ENCODE results near the gene SERF2. TPM values are rescaled to one million over a fixed set of nuclear protein-coding genes. Genes with fewer than 3 reads are reported as not detected.

Gene SERF2
- total and polyA plus RNA-seq, 2 of the 13 experiments (the other 11 are each of a cell fraction or from before 2014, with no cell fraction given), result 811 to 1,257 TPM

DNA sequence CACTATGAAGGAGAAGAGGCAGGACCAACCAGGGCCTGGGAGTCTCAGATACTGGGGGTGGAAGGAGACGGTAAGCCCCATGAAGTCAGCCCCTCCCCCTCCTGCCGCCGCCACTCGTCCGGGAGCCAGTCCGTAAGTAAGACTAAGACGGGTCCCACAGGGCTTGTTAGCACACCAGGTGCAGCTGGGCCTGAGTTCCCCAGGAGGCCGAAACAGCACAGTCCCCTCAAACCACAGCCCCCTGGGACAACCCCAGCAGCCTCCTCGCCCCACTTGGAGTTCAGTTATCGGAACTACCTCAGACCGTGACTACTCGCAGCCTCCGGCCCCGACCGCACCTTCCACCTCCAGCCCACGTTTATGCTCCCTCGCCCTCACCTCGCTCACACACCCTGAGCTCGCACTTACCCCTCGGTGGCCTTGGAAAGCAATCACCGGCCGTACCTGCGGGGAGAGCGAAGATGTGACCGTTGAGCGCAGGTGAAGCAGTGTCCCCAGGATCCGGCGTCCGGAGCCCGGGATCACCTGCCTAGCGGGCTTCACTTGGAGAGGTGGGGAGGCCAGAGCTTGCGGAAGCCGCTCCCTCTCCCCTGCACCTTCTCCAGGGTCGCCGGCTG lies 15.9 kb upstream of the SERF2 start (continued):
- TF ChIP-seq, protein P1, sequence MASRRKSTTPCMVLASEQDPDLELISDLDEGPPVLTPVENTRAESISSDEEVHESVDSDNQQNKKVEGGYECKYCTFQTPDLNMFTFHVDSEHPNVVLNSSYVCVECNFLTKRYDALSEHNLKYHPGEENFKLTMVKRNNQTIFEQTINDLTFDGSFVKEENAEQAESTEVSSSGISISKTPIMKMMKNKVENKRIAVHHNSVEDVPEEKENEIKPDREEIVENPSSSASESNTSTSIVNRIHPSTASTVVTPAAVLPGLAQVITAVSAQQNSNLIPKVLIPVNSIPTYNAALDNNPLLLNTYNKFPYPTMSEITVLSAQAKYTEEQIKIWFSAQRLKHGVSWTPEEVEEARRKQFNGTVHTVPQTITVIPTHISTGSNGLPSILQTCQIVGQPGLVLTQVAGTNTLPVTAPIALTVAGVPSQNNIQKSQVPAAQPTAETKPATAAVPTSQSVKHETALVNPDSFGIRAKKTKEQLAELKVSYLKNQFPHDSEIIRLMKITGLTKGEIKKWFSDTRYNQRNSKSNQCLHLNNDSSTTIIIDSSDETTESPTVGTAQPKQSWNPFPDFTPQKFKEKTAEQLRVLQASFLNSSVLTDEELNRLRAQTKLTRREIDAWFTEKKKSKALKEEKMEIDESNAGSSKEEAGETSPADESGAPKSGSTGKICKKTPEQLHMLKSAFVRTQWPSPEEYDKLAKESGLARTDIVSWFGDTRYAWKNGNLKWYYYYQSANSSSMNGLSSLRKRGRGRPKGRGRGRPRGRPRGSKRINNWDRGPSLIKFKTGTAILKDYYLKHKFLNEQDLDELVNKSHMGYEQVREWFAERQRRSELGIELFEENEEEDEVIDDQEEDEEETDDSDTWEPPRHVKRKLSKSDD (CRISPR knock-in tag; IDR thresholded peaks at IDR 0.05; ENCODE audit: low read depth), result peak; percentile 29; the same call in 1 of the 2 replicates
- TF ChIP-seq MIER2 (CRISPR knock-in tag; IDR thresholded peaks at IDR 0.05) (0 out of 2 replicates have a peak, but pooled peaks have one; percentile 24), ZNF274 (CRISPR knock-in tag; IDR thresholded peaks at IDR 0.05) (peak; percentile 57), ZNF788 (CRISPR knock-in tag; IDR thresholded peaks at IDR 0.05; ENCODE audit: borderline replicate concordance) (0 out of 2 replicates have a peak, but pooled peaks have one; percentile 24), GABPB1 (CRISPR knock-in tag; IDR thresholded peaks at IDR 0.05) (peak; percentile 48; the same call in 1 of the 2 replicates), ZFYVE20 (CRISPR knock-in tag; IDR thresholded peaks at IDR 0.05; ENCODE audit: borderline replicate concordance, low read depth) (0 out of 2 replicates have a peak, but pooled peaks have one; percentile 46), ATF7-NPFF (CRISPR knock-in tag; IDR thresholded peaks at IDR 0.05; ENCODE audit: low read depth) (0 out of 2 replicates have a peak, but pooled peaks have one; percentile 54), ZNF605 (CRISPR knock-in tag; IDR thresholded peaks at IDR 0.05) (0 out of 2 replicates have a peak, but pooled peaks have one; percentile 21), ZSCAN31 (CRISPR knock-in tag; IDR thresholded peaks at IDR 0.05; ENCODE audit: low read depth) (no peak), MIER3 (CRISPR knock-in tag; IDR thresholded peaks at IDR 0.05; ENCODE audit: borderline replicate concordance) (0 out of 2 replicates have a peak, but pooled peaks have one; percentile 20), KMT2B (CRISPR knock-in tag; IDR thresholded peaks at IDR 0.05) (0 out of 2 replicates have a peak, but pooled peaks have one; percentile 0), CENPT (CRISPR knock-in tag; IDR thresholded peaks at IDR 0.05; ENCODE audit: low read depth) (peak; percentile 37; the same call in 1 of the 2 replicates), ZNF501 (CRISPR knock-in tag; IDR thresholded peaks at IDR 0.05) (0 out of 2 replicates have a peak, but pooled peaks have one; percentile 52)
- TF ChIP-seq, protein P2, sequence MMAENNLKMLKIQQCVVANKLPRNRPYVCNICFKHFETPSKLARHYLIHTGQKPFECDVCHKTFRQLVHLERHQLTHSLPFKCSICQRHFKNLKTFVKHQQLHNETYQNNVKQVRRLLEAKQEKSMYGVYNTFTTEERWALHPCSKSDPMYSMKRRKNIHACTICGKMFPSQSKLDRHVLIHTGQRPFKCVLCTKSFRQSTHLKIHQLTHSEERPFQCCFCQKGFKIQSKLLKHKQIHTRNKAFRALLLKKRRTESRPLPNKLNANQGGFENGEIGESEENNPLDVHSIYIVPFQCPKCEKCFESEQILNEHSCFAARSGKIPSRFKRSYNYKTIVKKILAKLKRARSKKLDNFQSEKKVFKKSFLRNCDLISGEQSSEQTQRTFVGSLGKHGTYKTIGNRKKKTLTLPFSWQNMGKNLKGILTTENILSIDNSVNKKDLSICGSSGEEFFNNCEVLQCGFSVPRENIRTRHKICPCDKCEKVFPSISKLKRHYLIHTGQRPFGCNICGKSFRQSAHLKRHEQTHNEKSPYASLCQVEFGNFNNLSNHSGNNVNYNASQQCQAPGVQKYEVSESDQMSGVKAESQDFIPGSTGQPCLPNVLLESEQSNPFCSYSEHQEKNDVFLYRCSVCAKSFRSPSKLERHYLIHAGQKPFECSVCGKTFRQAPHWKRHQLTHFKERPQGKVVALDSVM (CRISPR knock-in tag; IDR thresholded peaks at IDR 0.05), result no peak
- TF ChIP-seq, protein P3, sequence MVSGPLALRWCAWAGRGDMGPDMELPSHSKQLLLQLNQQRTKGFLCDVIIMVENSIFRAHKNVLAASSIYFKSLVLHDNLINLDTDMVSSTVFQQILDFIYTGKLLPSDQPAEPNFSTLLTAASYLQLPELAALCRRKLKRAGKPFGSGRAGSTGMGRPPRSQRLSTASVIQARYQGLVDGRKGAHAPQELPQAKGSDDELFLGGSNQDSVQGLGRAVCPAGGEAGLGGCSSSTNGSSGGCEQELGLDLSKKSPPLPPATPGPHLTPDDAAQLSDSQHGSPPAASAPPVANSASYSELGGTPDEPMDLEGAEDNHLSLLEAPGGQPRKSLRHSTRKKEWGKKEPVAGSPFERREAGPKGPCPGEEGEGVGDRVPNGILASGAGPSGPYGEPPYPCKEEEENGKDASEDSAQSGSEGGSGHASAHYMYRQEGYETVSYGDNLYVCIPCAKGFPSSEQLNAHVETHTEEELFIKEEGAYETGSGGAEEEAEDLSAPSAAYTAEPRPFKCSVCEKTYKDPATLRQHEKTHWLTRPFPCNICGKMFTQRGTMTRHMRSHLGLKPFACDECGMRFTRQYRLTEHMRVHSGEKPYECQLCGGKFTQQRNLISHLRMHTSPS (CRISPR knock-in tag; IDR thresholded peaks at IDR 0.05; ENCODE audit: low read depth), result peak; percentile 17; the same call in 1 of the 2 replicates
- TF ChIP-seq, protein P4, sequence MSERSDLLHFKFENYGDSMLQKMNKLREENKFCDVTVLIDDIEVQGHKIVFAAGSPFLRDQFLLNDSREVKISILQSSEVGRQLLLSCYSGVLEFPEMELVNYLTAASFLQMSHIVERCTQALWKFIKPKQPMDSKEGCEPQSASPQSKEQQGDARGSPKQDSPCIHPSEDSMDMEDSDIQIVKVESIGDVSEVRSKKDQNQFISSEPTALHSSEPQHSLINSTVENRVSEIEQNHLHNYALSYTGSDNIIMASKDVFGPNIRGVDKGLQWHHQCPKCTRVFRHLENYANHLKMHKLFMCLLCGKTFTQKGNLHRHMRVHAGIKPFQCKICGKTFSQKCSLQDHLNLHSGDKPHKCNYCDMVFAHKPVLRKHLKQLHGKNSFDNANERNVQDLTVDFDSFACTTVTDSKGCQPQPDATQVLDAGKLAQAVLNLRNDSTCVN (CRISPR knock-in tag; IDR thresholded peaks at IDR 0.05; ENCODE audit: borderline replicate concordance), result peak; percentile 50; the same call in 1 of the 2 replicates
- TF ChIP-seq, protein P5, sequence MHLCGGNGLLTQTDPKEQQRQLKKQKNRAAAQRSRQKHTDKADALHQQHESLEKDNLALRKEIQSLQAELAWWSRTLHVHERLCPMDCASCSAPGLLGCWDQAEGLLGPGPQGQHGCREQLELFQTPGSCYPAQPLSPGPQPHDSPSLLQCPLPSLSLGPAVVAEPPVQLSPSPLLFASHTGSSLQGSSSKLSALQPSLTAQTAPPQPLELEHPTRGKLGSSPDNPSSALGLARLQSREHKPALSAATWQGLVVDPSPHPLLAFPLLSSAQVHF (CRISPR knock-in tag; IDR thresholded peaks at IDR 0.05), result 0 out of 2 replicates have a peak, but pooled peaks have one; percentile 52
- TF ChIP-seq, protein P6, sequence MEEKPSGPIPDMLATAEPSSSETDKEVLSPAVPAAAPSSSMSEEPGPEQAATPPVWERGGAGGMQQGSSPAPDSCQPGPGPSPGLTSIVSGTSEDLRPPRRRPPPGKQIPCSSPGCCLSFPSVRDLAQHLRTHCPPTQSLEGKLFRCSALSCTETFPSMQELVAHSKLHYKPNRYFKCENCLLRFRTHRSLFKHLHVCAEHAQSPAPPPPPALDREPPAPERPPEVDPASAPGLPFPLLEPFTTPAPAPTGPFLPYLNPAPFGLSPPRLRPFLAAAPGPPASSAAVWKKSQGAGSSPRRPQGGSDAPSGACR (CRISPR knock-in tag; IDR thresholded peaks at IDR 0.05), result peak; percentile 1; the same call in 1 of the 2 replicates

Data from HepG2 (cell line).